SW480 (cell line): Measurements from ENCODE around the gene SCGN.

ENCODE experiments used
- DNase-seq: peaks from one replicate; pipeline ENCODE4 v3.0.0-alpha.2; 2016; ENCODE audit warnings: low spot score

Gene SCGN

GRCh38 chr6:25640891-25641290 lies 11.1 kb upstream of the SCGN start:
- DNase-seq, result no peak

- DNase-seq, result no peak
Observed at GRCh38 chr6:25641377-25641776, 10.6 kb upstream of the SCGN start.

GRCh38 chr6:25641940-25642666 lies 9.9 kb upstream of the SCGN start:
- DNase-seq, result no peak

- no peak for DNase-seq
Observed at GRCh38 chr6:25642667-25643328, 9.2 kb upstream of the SCGN start.

- DNase-seq, result no peak
Observed at GRCh38 chr6:25645916-25646315, 6.1 kb upstream of the SCGN start.

- no peak for DNase-seq
Observed at GRCh38 chr6:25649611-25650010, 2.4 kb upstream of the SCGN start.

- no peak for DNase-seq
Observed at GRCh38 chr6:25655723-25656122, 3.7 kb downstream of the SCGN start.

- no peak for DNase-seq
Observed at GRCh38 chr6:25659633-25660368, 7.8 kb downstream of the SCGN start.

GRCh38 chr6:25660512-25660911 lies 8.5 kb downstream of the SCGN start:
- peak; percentile 17 for DNase-seq

- no peak for DNase-seq
Observed at GRCh38 chr6:25661129-25661779, 9.2 kb downstream of the SCGN start.

GRCh38 chr6:25665455-25665854 lies 13.4 kb downstream of the SCGN start:
- DNase-seq, result no peak

- DNase-seq, result no peak
Observed at GRCh38 chr6:25669413-25669812, 17.4 kb downstream of the SCGN start.

GRCh38 chr6:25670208-25670607 lies 18.2 kb downstream of the SCGN start:
- DNase-seq, result no peak

- no peak for DNase-seq
Observed at GRCh38 chr6:25670793-25671513, 18.9 kb downstream of the SCGN start.

- DNase-seq, result no peak
Observed at GRCh38 chr6:25671652-25672051, 19.6 kb downstream of the SCGN start.

GRCh38 chr6:25675167-25675566 lies 23.2 kb downstream of the SCGN start:
- DNase-seq, result no peak

GRCh38 chr6:25676775-25677174 lies 24.8 kb downstream of the SCGN start:
- no peak for DNase-seq

- DNase-seq, result no peak
Observed at GRCh38 chr6:25681848-25682247, 29.8 kb downstream of the SCGN start.

GRCh38 chr6:25682324-25682723 lies 30.3 kb downstream of the SCGN start:
- no peak for DNase-seq

- no peak for DNase-seq
Observed at GRCh38 chr6:25684565-25684964, 32.5 kb downstream of the SCGN start.

GRCh38 chr6:25685251-25685650 lies 33.2 kb downstream of the SCGN start:
- DNase-seq, result no peak

- DNase-seq, result no peak
Observed at GRCh38 chr6:25685896-25686295, 33.9 kb downstream of the SCGN start.
